Mucosa of descending colon (tissue), 3 donors: Measurements from ENCODE around the gene GRAMD1A. TPM values are rescaled to one million over a fixed set of nuclear protein-coding genes. Genes with fewer than 3 reads are reported as not detected.
"Not testable (repeated sequence)": the region's sequence is repeated elsewhere in the genome, so short reads cannot be mapped to it uniquely, and the experiment has no call there.

ENCODE experiments used
- ATAC-seq: fragments of 200-7000 bp; cut with Tn5 transposase; one replicate; pipeline ENCODE4 v1.9.1; 2020; ENCODE audit warnings: mild to moderate bottlenecking, moderate library complexity
- DNase-seq, 3 donors: peaks; one replicate each; pipeline ENCODE4 v3.0.0-alpha.2; 2020
- H3K36me3 ChIP-seq: fragments of 200-600 bp; one replicate; pipeline ENCODE4 v1.8.0; 2021; ENCODE audit warnings: low read depth, mild to moderate bottlenecking
- H3K4me1 ChIP-seq: fragments of 200-600 bp; one replicate; pipeline ENCODE4 v1.8.0; 2021; ENCODE audit warnings: low read depth, mild to moderate bottlenecking
- H3K4me3 ChIP-seq: fragments of 200-600 bp; one replicate; pipeline ENCODE4 v1.8.0; 2021; ENCODE audit warnings: mild to moderate bottlenecking
- H3K9me3 ChIP-seq: fragments of 200-600 bp; one replicate; pipeline ENCODE4 v1.8.0; 2021; ENCODE audit warnings: mild to moderate bottlenecking
- intact Hi-C, 2 donors: fragments of 100-400 bp; cut with DNase I in 1 of 2; cut with micrococcal nuclease in 1 of 2; formaldehyde crosslinking; loops; one replicate each; pipeline versions ENCODE4 v1.11.0 to v1.11.1; 2022; cut with DNase I, micrococcal nuclease
- total RNA-seq, 3 donors: library from RNA; stranded (reverse); fragmentation: NEBNext Ultra II Directional in 2 of 3; extraction: Animal tissue kit (Norgen Biotek cat#: 25700) in 2 of 3; gene quantifications; one replicate each; pipeline versions ENCODE4 v1.2.1 to v1.2.4, GENCODE V29; 2021 to 2023
- TF ChIP-seq, protein P1 (sequence below): fragments of 200-600 bp; IDR thresholded peaks from one replicate; pipeline ENCODE4 v1.8.0; 2022; ENCODE audit warnings: antibody characterized with exemption, mild to moderate bottlenecking
- donor health status: DM: no; HTN: no; CAD: no; lungs with moderate emphysema.
- donor health status: DM: no; HTN: no; CAD: no.
- donor health status: DM: no; HTN: yes; CAD: no.

Gene GRAMD1A
- total RNA-seq, 3 donors from 2014 or later: 32.5 to 53.1 (median 33.8) TPM

DNA sequence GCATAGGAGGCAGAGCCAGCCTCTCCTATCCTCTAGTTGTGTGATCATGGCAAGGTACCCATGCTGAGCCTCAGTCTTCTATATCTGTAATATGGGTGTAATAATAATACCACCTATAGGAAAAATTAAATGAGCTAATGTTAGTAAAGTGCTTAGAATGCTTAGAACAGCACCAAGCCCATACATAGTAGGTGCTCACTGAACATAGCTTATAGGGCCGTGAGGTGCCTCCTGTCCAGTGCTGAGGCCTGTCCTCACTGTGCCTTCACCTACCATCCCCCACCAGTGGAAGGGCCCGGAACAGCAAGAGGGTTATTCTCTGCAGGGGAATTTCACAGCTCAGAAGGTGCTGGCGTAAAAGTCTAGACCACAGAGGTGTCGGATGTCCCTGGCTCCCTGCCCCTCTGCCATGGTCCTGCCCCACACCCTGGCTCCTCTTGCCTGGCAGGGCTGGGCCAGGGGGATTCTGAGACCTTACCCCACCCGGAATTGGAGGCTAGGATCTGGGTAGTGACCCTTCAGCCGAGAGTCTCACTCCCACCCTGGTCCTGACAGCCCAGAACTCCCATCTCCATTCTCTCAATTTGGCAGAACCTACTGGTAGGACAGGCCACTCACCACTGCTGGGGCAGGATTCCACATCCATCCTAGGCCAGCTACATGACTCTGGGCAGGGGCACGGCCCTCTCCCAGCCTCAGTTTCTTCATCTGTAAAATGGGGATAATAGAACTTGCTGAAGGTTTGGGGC is 27.9 kb downstream of the GRAMD1A start:
- no peak overlapping the region for H3K4me3 ChIP-seq
- ATAC-seq: no peak
- no peaks in the 10 kb centered on the region for H3K36me3 ChIP-seq
- intact Hi-C loops: no loop called here
- peaks cover 3% of the 10 kb centered on the region for H3K4me1 ChIP-seq
- TF ChIP-seq, protein P1, sequence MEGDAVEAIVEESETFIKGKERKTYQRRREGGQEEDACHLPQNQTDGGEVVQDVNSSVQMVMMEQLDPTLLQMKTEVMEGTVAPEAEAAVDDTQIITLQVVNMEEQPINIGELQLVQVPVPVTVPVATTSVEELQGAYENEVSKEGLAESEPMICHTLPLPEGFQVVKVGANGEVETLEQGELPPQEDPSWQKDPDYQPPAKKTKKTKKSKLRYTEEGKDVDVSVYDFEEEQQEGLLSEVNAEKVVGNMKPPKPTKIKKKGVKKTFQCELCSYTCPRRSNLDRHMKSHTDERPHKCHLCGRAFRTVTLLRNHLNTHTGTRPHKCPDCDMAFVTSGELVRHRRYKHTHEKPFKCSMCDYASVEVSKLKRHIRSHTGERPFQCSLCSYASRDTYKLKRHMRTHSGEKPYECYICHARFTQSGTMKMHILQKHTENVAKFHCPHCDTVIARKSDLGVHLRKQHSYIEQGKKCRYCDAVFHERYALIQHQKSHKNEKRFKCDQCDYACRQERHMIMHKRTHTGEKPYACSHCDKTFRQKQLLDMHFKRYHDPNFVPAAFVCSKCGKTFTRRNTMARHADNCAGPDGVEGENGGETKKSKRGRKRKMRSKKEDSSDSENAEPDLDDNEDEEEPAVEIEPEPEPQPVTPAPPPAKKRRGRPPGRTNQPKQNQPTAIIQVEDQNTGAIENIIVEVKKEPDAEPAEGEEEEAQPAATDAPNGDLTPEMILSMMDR: no peak
- no peaks in the 10 kb centered on the region for H3K9me3 ChIP-seq
- no peak for DNase-seq

DNA sequence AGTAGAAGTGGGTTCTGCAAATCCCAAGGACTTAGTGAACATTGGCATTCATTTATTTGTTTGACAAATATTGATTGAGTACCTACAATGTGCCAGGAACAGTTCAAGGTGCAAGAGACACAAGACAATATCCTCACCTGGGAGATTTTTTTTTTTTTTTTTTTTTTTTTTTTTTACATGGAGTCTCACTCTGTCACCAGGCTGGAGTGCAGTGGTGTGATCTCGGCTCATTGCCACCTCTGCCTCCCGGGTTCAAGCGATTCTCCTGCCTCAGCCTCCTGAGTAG is 28.4 kb downstream of the GRAMD1A start:
- ATAC-seq, H3K36me3 ChIP-seq, H3K4me1 ChIP-seq, H3K4me3 ChIP-seq, DNase-seq, H3K9me3 ChIP-seq, intact Hi-C loops: not testable (repeated sequence)

DNA sequence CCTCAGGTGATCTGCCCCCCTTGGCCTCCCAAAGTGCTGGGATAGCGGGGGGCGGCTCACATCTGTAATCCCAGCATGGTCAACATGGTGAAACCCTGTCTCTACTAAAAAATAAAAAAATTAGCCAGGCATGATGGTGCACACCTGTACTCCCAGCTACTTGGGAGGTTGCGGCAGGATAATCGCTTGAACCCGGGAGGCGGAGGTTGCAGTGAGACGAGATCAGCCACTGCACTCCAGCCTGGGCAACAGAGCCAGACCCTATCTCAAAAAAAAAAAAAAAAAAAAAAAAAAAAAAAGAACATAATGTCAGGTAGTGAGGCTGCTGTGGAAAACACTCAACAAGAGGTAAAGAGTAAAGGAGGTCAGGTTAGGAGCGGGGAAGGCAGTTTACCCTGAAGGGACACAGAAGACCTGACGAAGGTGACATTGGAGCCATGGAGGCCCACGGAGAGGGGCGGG is 29.2 kb downstream of the GRAMD1A start:
- H3K4me1 ChIP-seq, H3K4me3 ChIP-seq, H3K36me3 ChIP-seq, intact Hi-C loops, DNase-seq, H3K9me3 ChIP-seq, ATAC-seq: not testable (repeated sequence)

DNA sequence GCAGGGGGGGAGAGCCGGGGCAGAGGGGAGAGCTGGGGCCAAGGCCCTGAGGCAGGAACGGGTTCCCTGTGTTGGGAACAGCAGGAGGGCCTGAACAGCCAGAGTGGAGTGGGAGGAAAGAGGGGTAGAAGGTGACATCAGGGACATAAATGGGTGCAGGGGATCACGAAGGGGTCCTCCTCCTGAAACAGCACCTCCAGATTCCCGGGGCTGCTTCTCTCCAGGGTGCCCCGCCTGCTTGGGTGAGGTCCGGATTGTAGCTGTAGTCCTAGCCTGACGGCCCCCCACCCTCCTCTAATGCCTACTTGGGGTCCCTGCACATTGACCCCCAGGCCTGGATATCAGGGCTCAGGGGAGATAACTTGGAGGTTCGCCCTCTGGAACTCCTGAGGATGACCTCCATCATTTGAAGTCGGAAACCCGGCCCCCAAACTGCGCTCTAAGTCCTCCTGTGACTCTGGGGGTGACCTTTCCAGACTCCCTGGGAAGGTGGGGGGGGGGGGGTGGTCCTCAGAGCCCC is 29.7 kb downstream of the GRAMD1A start:
- intact Hi-C loops: no loop called here
- no peak for ATAC-seq
- no peak for DNase-seq
- Histone ChIP-seq H3K4me1 (peaks cover 3% of the 10 kb centered on the region), H3K9me3 (no peaks in the 10 kb centered on the region), H3K4me3 (no peak overlapping the region), H3K36me3 (no peaks in the 10 kb centered on the region)
- TF ChIP-seq, protein P1: no peak

DNA sequence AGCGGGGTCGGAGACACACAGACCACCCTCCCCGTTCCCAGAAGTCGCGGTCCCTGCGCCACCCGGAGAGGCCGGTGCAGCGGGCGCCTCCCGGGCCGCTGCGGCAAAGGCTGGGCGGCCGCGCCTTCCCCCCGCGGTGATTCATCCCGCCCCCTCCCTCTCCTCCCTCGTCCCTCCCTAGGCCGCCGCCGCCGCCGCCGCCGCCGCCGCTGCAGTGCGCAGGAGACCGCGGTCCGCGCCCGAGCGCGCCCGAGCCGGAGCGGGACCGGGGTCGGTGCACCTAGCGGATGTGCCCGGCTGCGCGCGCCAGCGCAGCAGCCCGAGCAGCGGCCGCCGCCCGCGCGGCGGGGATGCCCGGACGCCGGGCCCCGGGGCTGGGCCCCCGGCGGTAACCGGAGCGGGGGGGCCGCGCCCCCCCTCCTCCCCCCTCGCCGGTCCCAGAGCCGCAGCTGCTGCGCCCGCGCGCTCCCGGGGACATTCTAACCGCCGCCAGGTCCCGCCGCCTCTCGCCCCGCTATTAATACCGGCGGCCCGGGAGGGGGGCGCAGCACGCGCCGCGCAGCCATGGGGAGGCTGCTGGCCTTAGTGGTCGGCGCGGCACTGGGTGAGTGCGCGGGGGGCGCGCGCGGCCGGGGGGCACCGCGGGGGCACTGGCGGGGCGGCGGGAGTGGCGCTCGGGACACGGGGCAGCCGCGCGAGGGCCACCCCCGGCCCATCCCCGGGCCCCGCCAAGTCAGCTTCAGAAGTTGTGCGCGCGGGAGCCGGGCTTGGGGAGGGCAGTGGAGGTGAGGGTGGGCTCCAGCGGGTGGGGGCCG is 30.3 kb downstream of the GRAMD1A start, which contains the start of gene SCN1B:
SCN1B (plus strand) TSS at position 214 of the 815 bp plus-strand sequence; CDS start at position 565, 351 bp downstream.
- intact Hi-C loops: no loop called here

DNA sequence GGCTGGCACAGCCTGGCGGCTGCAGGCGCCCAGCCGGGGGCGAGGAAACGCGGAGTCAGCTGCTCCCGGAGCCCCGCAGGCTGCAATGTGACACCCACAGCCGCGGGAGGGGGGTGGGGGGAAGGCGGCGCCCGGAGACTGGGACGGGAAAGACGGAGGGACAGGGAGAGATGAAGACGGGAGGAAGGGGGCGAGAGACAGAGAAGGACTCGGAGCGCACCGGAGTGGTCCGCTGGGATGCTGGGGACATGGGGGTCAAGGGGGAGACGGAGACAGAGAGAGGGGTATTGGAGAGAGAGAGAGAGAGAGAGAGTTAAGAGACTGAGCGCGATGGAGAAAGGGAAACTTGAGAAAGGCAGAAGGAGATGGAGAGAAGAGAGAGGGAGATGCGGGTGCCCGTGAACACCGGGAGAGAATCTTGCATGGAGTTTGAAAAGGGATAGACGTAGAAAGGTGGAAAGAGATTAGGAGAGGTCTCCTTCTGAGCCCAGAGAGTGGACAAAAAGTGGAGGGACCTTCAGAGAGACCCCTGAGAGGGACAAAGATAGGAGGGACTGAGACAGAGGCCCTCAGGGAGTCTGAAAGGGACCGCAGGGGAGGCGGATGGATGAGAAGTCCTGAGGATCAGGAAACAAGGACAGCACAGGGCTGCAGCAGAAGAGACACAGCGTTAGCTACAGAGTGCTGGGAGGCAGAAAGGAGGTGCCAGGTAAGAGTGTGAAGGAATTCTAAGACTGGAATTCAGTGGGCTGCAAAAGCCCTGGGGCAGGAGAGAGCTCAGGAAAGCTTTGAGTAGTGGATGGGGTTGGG is 31.2 kb downstream of the GRAMD1A start:
- TF ChIP-seq, protein P1: no peak
- no peaks in the 10 kb centered on the region for H3K9me3 ChIP-seq
- DNase-seq (no peak), ATAC-seq (no peak)
- peaks cover 3% of the 10 kb centered on the region for H3K4me1 ChIP-seq
- H3K4me3 ChIP-seq: peak overlapping the region; percentile 6
- H3K36me3 ChIP-seq: no peaks in the 10 kb centered on the region
- intact Hi-C loops: no loop called here

More for the DNA sequence above, 30.3 kb downstream of the GRAMD1A start, which contains the start of gene SCN1B:
- ATAC-seq (peak; percentile 82), DNase-seq (peak in 2 of 3 donors; percentile 44 to 70)
- Histone ChIP-seq H3K4me1 (peaks cover 3% of the 10 kb centered on the region), H3K4me3 (peak within 1 kb of the TSS; percentile 6), H3K9me3 (no peaks in the 10 kb centered on the region), H3K36me3 (no peaks in the 10 kb centered on the region)
- TF ChIP-seq, protein P1: no peak
